ENCODE measurements around the gene WDFY1.

DNA sequence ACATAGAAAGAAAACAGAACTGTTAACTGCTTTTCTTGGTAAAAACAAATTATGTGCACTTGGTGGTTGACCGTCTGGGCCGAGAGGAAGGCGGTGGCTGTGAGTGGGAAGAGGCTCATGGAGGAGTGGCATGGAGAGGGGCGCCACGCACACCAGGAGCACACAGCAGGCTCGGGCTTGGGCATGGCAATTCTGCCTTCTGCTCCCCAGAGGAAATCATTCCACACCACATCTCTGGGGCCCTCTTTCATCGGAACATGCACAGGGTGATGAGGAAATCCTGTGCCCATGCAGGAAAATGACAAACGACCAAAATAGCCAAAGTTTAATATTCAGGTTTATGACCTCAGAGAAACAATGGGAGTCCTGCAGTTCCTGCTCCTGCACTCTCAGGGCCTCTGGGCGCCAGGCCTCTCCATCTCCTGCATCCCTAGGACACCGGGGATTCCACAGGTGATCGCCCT, 26.4 kb downstream of the WDFY1 start:
- TF ChIP-seq, protein P1, sequence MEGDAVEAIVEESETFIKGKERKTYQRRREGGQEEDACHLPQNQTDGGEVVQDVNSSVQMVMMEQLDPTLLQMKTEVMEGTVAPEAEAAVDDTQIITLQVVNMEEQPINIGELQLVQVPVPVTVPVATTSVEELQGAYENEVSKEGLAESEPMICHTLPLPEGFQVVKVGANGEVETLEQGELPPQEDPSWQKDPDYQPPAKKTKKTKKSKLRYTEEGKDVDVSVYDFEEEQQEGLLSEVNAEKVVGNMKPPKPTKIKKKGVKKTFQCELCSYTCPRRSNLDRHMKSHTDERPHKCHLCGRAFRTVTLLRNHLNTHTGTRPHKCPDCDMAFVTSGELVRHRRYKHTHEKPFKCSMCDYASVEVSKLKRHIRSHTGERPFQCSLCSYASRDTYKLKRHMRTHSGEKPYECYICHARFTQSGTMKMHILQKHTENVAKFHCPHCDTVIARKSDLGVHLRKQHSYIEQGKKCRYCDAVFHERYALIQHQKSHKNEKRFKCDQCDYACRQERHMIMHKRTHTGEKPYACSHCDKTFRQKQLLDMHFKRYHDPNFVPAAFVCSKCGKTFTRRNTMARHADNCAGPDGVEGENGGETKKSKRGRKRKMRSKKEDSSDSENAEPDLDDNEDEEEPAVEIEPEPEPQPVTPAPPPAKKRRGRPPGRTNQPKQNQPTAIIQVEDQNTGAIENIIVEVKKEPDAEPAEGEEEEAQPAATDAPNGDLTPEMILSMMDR (IDR thresholded peaks at IDR 0.05), result no peak
- TF ChIP-seq POLR2AphosphoS5 (IDR thresholded peaks at IDR 0.05), result no peak
